Stimulated activated naive CD8-positive, alpha-beta T cell treated with anti-CD3 and anti-CD28 coated beads, Interleukin-15, amount 100 ng/mL, for 72 hours (primary cell): ENCODE data around the gene ROR1.

Source experiments
- ATAC-seq: fragments of 150-1000 bp; cut with Tn5 transposase; 2 replicates; pipeline ENCODE4 v1.10.0; 2021; ENCODE audit warnings: mild to moderate bottlenecking, moderate library complexity
- DNase-seq, 2 donors: peaks; one replicate each; pipeline ENCODE4 v3.0.0; 2021 to 2022
- H3K27ac Mint-ChIP-seq, 2 donors: one replicate each; pipeline ENCODE4 v1.8.0; 2022; ENCODE audit warnings: mild to moderate bottlenecking in 2 of 2, mixed read lengths in 2 of 2, moderate library complexity in 2 of 2
- H3K27me3 Mint-ChIP-seq: one replicate; pipeline ENCODE4 v1.8.0; 2022; ENCODE audit warnings: mixed read lengths
- H3K4me1 Mint-ChIP-seq: one replicate; pipeline ENCODE4 v1.8.0; 2022; ENCODE audit warnings: mild to moderate bottlenecking, mixed read lengths
- H3K4me3 Mint-ChIP-seq, 2 donors: one replicate each; pipeline ENCODE4 v1.8.0; 2022; ENCODE audit warnings: mild to moderate bottlenecking in 2 of 2, mixed read lengths in 2 of 2, moderate library complexity in 1 of 2
- H3K9me3 Mint-ChIP-seq, 2 donors: one replicate each; pipeline ENCODE4 v1.8.0; 2022; ENCODE audit warnings: mixed read lengths in 2 of 2

ROR1 gene

GRCh38 chr1:64126581-64126980, 352.8 kb downstream of the ROR1 start:
- H3K4me3 Mint-ChIP-seq = no peak overlapping the region
- no peak overlapping the region for H3K27ac Mint-ChIP-seq
- DNase-seq (no peak), ATAC-seq (no peak)
- peaks cover 9% of the 10 kb centered on the region for H3K27me3 Mint-ChIP-seq
- no peaks in the 10 kb centered on the region for H3K4me1 Mint-ChIP-seq
- H3K9me3 Mint-ChIP-seq = no peaks in the 10 kb centered on the region

- DNase-seq = no peak
- no peak for ATAC-seq
- no peak overlapping the region for H3K4me3 Mint-ChIP-seq
- peaks cover 5% of the 10 kb centered on the region for H3K27me3 Mint-ChIP-seq
- H3K4me1 Mint-ChIP-seq = no peaks in the 10 kb centered on the region
- no peaks in the 10 kb centered on the region for H3K9me3 Mint-ChIP-seq
- H3K27ac Mint-ChIP-seq = no peak overlapping the region
Measured at GRCh38 chr1:64127297-64127696, 353.5 kb downstream of the ROR1 start.

- ATAC-seq (no peak), DNase-seq (no peak)
- no peak overlapping the region for H3K4me3 Mint-ChIP-seq
- H3K27ac Mint-ChIP-seq = no peak overlapping the region
- no peaks in the 10 kb centered on the region for H3K9me3 Mint-ChIP-seq
- no peaks in the 10 kb centered on the region for H3K27me3 Mint-ChIP-seq
- H3K4me1 Mint-ChIP-seq = no peaks in the 10 kb centered on the region
Measured at GRCh38 chr1:64129701-64130100, 355.9 kb downstream of the ROR1 start.

- DNase-seq (no peak), ATAC-seq (no peak)
- Mint-ChIP-seq H3K27me3 (no peaks in the 10 kb centered on the region), H3K4me1 (no peaks in the 10 kb centered on the region), H3K9me3 (no peaks in the 10 kb centered on the region), H3K4me3 (no peak overlapping the region), H3K27ac (no peak overlapping the region)
Measured at GRCh38 chr1:64131155-64131554, 357.3 kb downstream of the ROR1 start.

GRCh38 chr1:64133036-64133435, 359.2 kb downstream of the ROR1 start:
- no peaks in the 10 kb centered on the region for H3K27me3 Mint-ChIP-seq
- ATAC-seq (no peak), DNase-seq (no peak)
- no peak overlapping the region for H3K4me3 Mint-ChIP-seq
- no peaks in the 10 kb centered on the region for H3K9me3 Mint-ChIP-seq
- H3K4me1 Mint-ChIP-seq = no peaks in the 10 kb centered on the region
- H3K27ac Mint-ChIP-seq = no peak overlapping the region

- Mint-ChIP-seq H3K27me3 (no peaks in the 10 kb centered on the region), H3K27ac (no peak overlapping the region), H3K4me1 (no peaks in the 10 kb centered on the region), H3K4me3 (no peak overlapping the region), H3K9me3 (no peaks in the 10 kb centered on the region)
- DNase-seq (no peak), ATAC-seq (no peak)
Measured at GRCh38 chr1:64135462-64136223, 361.8 kb downstream of the ROR1 start.

DNA sequence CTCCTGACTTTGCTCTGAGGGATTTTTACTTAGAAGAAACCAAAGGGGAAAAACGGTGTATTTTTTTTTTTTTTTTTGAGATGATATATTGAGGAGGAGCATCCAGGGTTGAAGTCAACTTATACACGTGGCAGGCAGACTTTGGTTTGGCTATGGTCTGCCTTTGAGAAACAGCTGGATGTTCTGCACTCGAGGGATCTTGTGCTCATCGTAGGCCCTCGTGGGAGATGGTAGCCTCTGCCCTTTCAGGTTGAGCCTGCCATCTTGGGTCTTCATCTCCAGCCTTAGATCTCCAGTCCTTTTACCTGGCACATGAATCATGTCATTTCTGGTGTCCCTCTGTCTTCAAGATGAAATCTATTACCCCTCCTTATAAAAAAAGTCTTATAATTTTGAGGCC, 362.5 kb downstream of the ROR1 start:
- no peak for DNase-seq
- no peaks in the 10 kb centered on the region for H3K4me1 Mint-ChIP-seq
- no peak overlapping the region for H3K27ac Mint-ChIP-seq
- no peaks in the 10 kb centered on the region for H3K27me3 Mint-ChIP-seq
- ATAC-seq = no peak
- H3K4me3 Mint-ChIP-seq = no peak overlapping the region
- H3K9me3 Mint-ChIP-seq = no peaks in the 10 kb centered on the region

DNA sequence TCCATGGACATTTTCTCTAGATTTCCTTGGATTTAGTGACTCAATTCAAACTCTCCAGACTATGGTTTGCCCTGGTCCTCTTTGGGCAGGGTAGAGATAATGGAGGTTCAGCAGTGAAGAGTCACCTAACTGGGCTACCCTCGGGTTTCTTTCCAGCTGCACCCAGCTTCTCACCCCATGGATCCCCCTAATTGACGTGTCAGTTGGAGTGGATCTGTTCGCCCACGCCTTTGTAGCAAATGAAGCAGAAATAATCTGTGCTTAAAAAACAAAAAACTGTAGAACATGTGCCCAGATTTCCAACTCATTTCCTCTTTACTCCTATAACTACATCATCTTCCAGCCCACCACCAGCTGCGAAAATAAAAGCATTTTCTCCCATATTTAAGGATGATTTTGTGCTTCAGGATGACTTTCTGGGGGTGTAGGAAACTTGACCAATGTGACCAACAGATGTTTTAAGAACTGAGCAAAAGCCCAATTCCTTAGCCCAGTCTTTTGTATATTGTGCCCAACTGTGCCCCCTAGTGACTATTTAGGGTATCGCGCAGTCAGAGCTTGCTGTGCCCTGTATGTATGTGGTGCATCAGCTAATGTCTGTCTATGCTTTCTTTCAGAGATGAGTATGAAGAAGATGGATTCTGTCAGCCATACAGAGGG, 363.1 kb downstream of the ROR1 start:
- no peak overlapping the region for H3K27ac Mint-ChIP-seq
- H3K4me1 Mint-ChIP-seq = no peaks in the 10 kb centered on the region
- H3K4me3 Mint-ChIP-seq = no peak overlapping the region
- ATAC-seq (peak; percentile 67), DNase-seq (peak; percentile 53 to 60)
- no peaks in the 10 kb centered on the region for H3K9me3 Mint-ChIP-seq
- H3K27me3 Mint-ChIP-seq = no peaks in the 10 kb centered on the region

GRCh38 chr1:64137412-64137803, 363.6 kb downstream of the ROR1 start:
- Mint-ChIP-seq H3K4me3 (no peak overlapping the region), H3K27ac (no peak overlapping the region), H3K4me1 (no peaks in the 10 kb centered on the region), H3K27me3 (no peaks in the 10 kb centered on the region), H3K9me3 (no peaks in the 10 kb centered on the region)
- no peak for ATAC-seq
- DNase-seq = no peak

DNA sequence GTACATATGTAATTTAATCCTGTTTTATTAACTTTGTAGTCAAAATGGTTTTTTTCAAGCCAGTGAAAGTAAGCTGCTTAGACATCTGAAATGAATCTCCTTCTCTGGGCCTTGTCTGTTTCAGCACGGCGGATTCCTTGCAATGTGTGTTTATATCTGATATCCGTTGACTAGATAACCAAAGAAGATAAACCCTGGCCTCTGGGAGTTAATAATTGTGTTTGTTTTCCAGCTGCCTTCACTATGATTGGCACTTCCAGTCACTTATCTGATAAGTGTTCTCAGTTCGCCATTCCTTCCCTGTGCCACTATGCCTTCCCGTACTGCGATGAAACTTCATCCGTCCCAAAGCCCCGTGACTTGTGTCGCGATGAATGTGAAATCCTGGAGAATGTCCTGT, 366.1 kb downstream of the ROR1 start:
- no peak for ATAC-seq
- Mint-ChIP-seq H3K27ac (no peak overlapping the region), H3K9me3 (no peaks in the 10 kb centered on the region), H3K4me3 (no peak overlapping the region), H3K27me3 (no peaks in the 10 kb centered on the region), H3K4me1 (no peaks in the 10 kb centered on the region)
- no peak for DNase-seq

DNA sequence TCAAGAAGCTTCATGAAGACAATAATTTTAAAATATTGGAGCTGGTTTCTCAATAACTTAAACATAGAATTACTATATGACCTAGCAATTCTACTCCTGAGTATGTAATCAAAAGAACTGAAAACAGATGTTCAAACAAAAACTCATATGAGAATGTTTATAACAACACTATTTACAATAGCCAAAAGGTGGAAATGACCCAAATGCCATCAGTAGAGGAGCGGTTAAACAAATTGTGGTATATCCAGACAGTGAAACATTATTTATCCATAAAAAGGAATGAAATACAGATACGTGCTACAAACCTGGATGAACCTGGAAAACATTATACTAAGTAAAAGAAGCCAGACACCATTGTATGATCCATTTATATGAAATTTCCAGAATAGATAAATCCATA, 366.8 kb downstream of the ROR1 start:
- Mint-ChIP-seq H3K4me3 (no peak overlapping the region), H3K27ac (no peak overlapping the region), H3K27me3 (no peaks in the 10 kb centered on the region), H3K4me1 (no peaks in the 10 kb centered on the region), H3K9me3 (no peaks in the 10 kb centered on the region)
- DNase-seq = no peak
- ATAC-seq = no peak

DNA sequence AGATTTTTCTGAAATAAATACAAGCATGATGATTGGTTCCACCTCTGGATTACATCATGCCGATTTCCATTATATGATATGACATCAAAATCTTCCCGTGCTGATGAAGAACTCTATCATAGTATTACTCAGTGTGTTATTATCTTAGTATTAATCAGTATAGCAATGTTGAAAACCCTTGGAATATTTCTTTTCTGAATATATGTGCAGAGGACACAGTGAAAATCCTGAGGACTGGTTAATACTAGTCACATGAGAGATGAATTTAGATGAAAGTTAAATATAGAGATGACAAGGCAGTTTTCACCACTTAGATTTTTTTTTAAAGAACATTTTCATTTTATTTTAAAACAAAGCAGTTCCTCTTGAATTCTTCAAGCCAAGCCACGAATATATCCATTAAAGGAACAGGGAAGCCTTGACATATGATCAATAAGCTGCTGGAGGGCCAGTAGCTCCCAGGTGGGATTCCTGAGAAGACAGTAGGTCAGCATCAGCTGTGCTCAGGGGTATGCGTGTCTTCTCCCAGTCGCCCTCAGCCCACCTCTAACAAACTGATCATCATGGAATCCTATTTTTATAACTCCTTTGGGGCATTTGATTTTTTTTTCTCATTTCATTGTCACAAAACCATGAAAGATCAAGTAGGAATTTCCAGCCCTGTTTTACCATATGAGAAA, 373.4 kb downstream of the ROR1 start:
- Mint-ChIP-seq H3K9me3 (no peaks in the 10 kb centered on the region), H3K4me1 (no peaks in the 10 kb centered on the region), H3K4me3 (no peak overlapping the region), H3K27ac (no peak overlapping the region), H3K27me3 (peaks cover 17% of the 10 kb centered on the region)
- ATAC-seq (no peak), DNase-seq (no peak)

- no peak for DNase-seq
- Mint-ChIP-seq H3K4me3 (no peak overlapping the region), H3K9me3 (no peaks in the 10 kb centered on the region), H3K27ac (no peak overlapping the region), H3K4me1 (no peaks in the 10 kb centered on the region), H3K27me3 (peaks cover 17% of the 10 kb centered on the region)
- ATAC-seq = no peak
Measured at GRCh38 chr1:64147759-64148158, 373.9 kb downstream of the ROR1 start.

DNA sequence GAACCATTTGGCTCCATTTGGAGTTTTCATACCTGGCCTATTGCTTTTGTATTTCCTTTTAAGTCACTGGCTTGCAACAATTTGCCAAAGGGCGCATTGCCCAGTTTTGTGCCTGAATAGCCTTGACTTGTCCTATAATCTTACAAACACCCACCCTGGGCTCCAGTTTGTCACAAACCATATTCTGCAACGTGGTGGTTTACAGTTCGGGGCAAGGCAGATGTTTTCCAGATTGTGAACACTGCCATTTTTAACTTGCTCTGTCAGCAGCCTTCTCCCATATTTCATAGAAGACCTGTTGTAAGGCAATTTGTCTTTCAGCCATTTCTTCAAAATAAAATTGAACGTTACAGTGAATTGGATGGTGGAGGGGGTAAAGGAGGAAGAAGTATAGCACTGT, 376.4 kb downstream of the ROR1 start:
- H3K27me3 Mint-ChIP-seq = peaks cover 17% of the 10 kb centered on the region
- no peak overlapping the region for H3K4me3 Mint-ChIP-seq
- no peaks in the 10 kb centered on the region for H3K4me1 Mint-ChIP-seq
- no peak for DNase-seq
- ATAC-seq = no peak
- H3K27ac Mint-ChIP-seq = no peak overlapping the region
- no peaks in the 10 kb centered on the region for H3K9me3 Mint-ChIP-seq

GRCh38 chr1:64150729-64151230, 377.0 kb downstream of the ROR1 start:
- ATAC-seq (no peak), DNase-seq (no peak)
- Mint-ChIP-seq H3K27me3 (peaks cover 17% of the 10 kb centered on the region), H3K4me1 (no peaks in the 10 kb centered on the region), H3K9me3 (no peaks in the 10 kb centered on the region), H3K4me3 (no peak overlapping the region), H3K27ac (no peak overlapping the region)

- H3K9me3 Mint-ChIP-seq = no peaks in the 10 kb centered on the region
- ATAC-seq = no peak
- H3K27me3 Mint-ChIP-seq = peaks cover 8% of the 10 kb centered on the region
- DNase-seq = no peak
- no peak overlapping the region for H3K4me3 Mint-ChIP-seq
- H3K4me1 Mint-ChIP-seq = no peaks in the 10 kb centered on the region
- H3K27ac Mint-ChIP-seq = peak overlapping the region in 1 of 2 donors; percentile 46
Measured at GRCh38 chr1:64155278-64155677, 381.5 kb downstream of the ROR1 start.
